HCT116 (cell line): ENCODE measurements around the gene SLC38A2. TPM values are rescaled to one million over a fixed set of nuclear protein-coding genes. Genes with fewer than 3 reads are reported as not detected.

Source experiments
- ATAC-seq: fragments of 200-7000 bp; cut with Tn5 transposase; 2 replicates; pipeline ENCODE4 v1.9.1; 2020; ENCODE audit warnings: mild to moderate bottlenecking, moderate library complexity
- BruUV-seq: library from RNA; stranded (reverse); fragments of 400-500 nt; replicated peaks from 2 replicates; lab custom pipeline; 2021; lab: Mats Ljungman, UMichigan
- CTCF ChIA-PET: fragments of 300-600 bp; sonication (Branson Sonifier 250); formaldehyde crosslinking; loops from one replicate; lab custom pipeline; 2021; ENCODE audit warnings: antibody characterized with exemption; lab: Charles Lee
- POLR2A ChIA-PET: fragments of 300-600, 350-600 bp; sonication (Branson Sonifier 250); formaldehyde crosslinking; loops from one replicate; lab custom pipeline; 2021; ENCODE audit warnings: antibody characterized with exemption; lab: Charles Lee
- RAD21 ChIA-PET, 2 experiments: fragments of 300-600 bp; sonication (Branson Sonifier 250); formaldehyde crosslinking; loops; one replicate each; lab custom pipeline; 2023; ENCODE audit warnings: low total read pairs in 2 of 2; ENCODE audit not compliant: uncharacterized antibody in 2 of 2, unreplicated experiment in 2 of 2, low non-redundant PET in 1 of 2; lab: Charles Lee
- DNase-seq: peaks from one replicate; pipeline ENCODE4 v3.0.0-alpha.2; 2010; ENCODE audit warnings: low read depth, low spot score
- H2AFZ ChIP-seq: fragments of 200-600 bp; shearing (Covaris generic), sonication (generic); 2 replicates; pipeline ENCODE4 v1.6.1; 2017; ENCODE audit warnings: low read depth, mixed run types, mixed read lengths, antibody characterized with exemption, low read length; ENCODE audit not compliant: poor library complexity, severe bottlenecking
- H3K27ac ChIP-seq: 2 replicates; pipeline ENCODE4 v1.5.1; 2012; ENCODE audit warnings: low read depth, low read length
- H3K27me3 ChIP-seq: fragments of 200-600 bp; sonication (generic); 2 replicates; pipeline ENCODE4 v1.6.1; 2016; ENCODE audit warnings: mixed run types, low read length, mixed read lengths; ENCODE audit not compliant: insufficient read depth
- H3K36me3 ChIP-seq, 2 experiments: fragments of 200-500 bp in 1 of 2; fragments of 200-600 bp in 1 of 2; sonication (Bioruptor generic) in 1 of 2; sonication (generic) in 1 of 2; 2 replicates each; pipeline versions ENCODE4 v1.5.1 to v1.6.1; 2014 to 2016; ENCODE audit warnings: low read length in 2 of 2, inconsistent platforms in 1 of 2, mixed read lengths in 1 of 2, mixed run types in 1 of 2; ENCODE audit not compliant: insufficient read depth in 2 of 2, control insufficient read depth in 1 of 2
- H3K4me1 ChIP-seq, 2 experiments: fragments of 200-600 bp in 1 of 2; sonication (generic) in 1 of 2; 2 replicates each; pipeline versions ENCODE4 v1.5.1 to v1.6.1; 2012 to 2017; ENCODE audit warnings: low read length in 2 of 2, inconsistent platforms in 1 of 2, mild to moderate bottlenecking in 1 of 2, mixed read lengths in 1 of 2, mixed run types in 1 of 2, moderate library complexity in 1 of 2; ENCODE audit not compliant: insufficient read depth in 2 of 2, control insufficient read depth in 1 of 2
- H3K4me2 ChIP-seq: fragments of 200-600 bp; sonication (generic); 2 replicates; pipeline ENCODE4 v1.6.1; 2017; ENCODE audit warnings: mixed run types, low read length, mixed read lengths
- H3K4me3 ChIP-seq, 2 experiments: fragments of 200-600 bp in 1 of 2; sonication (generic) in 1 of 2; replicated peaks in 1 of 2; 2 replicates each; pipeline ENCODE4 v1.5.1; 2011 to 2016; ENCODE audit warnings: low read length in 2 of 2, control low read depth in 1 of 2, low read depth in 1 of 2, mild to moderate bottlenecking in 1 of 2, mixed read lengths in 1 of 2, mixed run types in 1 of 2
- H3K79me2 ChIP-seq: fragments of 200-600 bp; sonication (generic); 2 replicates; pipeline ENCODE4 v1.6.1; 2017; ENCODE audit warnings: mild to moderate bottlenecking, mixed run types, low read length, moderate library complexity, mixed read lengths; ENCODE audit not compliant: insufficient read depth
- H3K9ac ChIP-seq: fragments of 200-600 bp; sonication (generic); 2 replicates; pipeline ENCODE4 v1.6.1; 2016; ENCODE audit warnings: low read length, mixed read lengths
- H3K9me2 ChIP-seq: fragments of 200-600 bp; sonication (generic), shearing (Covaris generic); 2 replicates; pipeline ENCODE4 v1.6.1; 2017; ENCODE audit warnings: mixed run types, mild to moderate bottlenecking, moderate library complexity; ENCODE audit not compliant: insufficient read depth
- H3K9me3 ChIP-seq, 2 experiments: fragments of 200-500 bp in 1 of 2; fragments of 200-600 bp in 1 of 2; sonication (Bioruptor generic) in 1 of 2; sonication (generic) in 1 of 2; 2 replicates each; pipeline ENCODE4 v1.6.1; 2014 to 2017; ENCODE audit warnings: low read length in 2 of 2, mixed read lengths in 2 of 2, inconsistent platforms in 1 of 2, low read depth in 1 of 2, mild to moderate bottlenecking in 1 of 2, mixed run types in 1 of 2, moderate library complexity in 1 of 2; ENCODE audit not compliant: control insufficient read depth in 1 of 2, insufficient read depth in 1 of 2
- H4K20me1 ChIP-seq: fragments of 200-600 bp; sonication (generic), shearing (Covaris generic); 2 replicates; pipeline ENCODE4 v1.6.1; 2017; ENCODE audit warnings: mixed run types, mild to moderate bottlenecking, moderate library complexity; ENCODE audit not compliant: insufficient read depth
- ATF3 ChIP-seq: IDR thresholded peaks from 2 replicates; pipeline ENCODE4 v1.6.1; 2012
- CBX3 ChIP-seq: IDR thresholded peaks from 2 replicates; pipeline ENCODE4 v1.6.1; 2012; ENCODE audit warnings: low read depth
- CEBPB ChIP-seq: IDR thresholded peaks from 2 replicates; pipeline ENCODE4 v1.6.1; 2012; ENCODE audit warnings: low read depth
- ELF1 ChIP-seq: IDR thresholded peaks from 2 replicates; pipeline ENCODE4 v1.6.1; 2012; ENCODE audit warnings: low read depth, borderline replicate concordance
- EZH2 ChIP-seq: fragments of 200-600 bp; sonication (generic); IDR thresholded peaks from 2 replicates; pipeline ENCODE4 v1.6.1; 2017; ENCODE audit warnings: antibody characterized with exemption, mixed run types
- EZH2phosphoT487 ChIP-seq: fragments of 200-600 bp; IDR thresholded peaks from 2 replicates; pipeline ENCODE4 v1.6.1; 2018; ENCODE audit warnings: antibody characterized with exemption, borderline replicate concordance
- FOSL1 ChIP-seq: IDR thresholded peaks from 2 replicates; pipeline ENCODE4 v1.6.1; 2012; ENCODE audit warnings: low read depth
- JUND ChIP-seq: IDR thresholded peaks from 2 replicates; pipeline ENCODE4 v1.6.1; 2012
- MAX ChIP-seq: IDR thresholded peaks from 2 replicates; pipeline ENCODE4 v1.6.1; 2012
- POLR2AphosphoS5 ChIP-seq: IDR thresholded peaks from 2 replicates; pipeline ENCODE4 v1.6.1; 2011; ENCODE audit warnings: mild to moderate bottlenecking, low read depth, low read length, moderate library complexity
- RAD21 ChIP-seq: IDR thresholded peaks from 2 replicates; pipeline ENCODE4 v1.6.1; 2012; ENCODE audit warnings: low read depth, mild to moderate bottlenecking
- REST ChIP-seq: IDR thresholded peaks from 2 replicates; pipeline ENCODE4 v1.6.1; 2012; ENCODE audit warnings: low read depth
- SIN3A ChIP-seq: IDR thresholded peaks from 2 replicates; pipeline ENCODE4 v1.6.1; 2012; ENCODE audit warnings: low read depth
- SRF ChIP-seq: IDR thresholded peaks from 2 replicates; pipeline ENCODE4 v1.6.1; 2012; ENCODE audit warnings: low read depth
- ZFX ChIP-seq: fragments of 450-650 bp; IDR thresholded peaks from 2 replicates; pipeline ENCODE4 v1.6.1; 2017
- ZNF274 ChIP-seq: fragments of 200-500 bp; sonication (Bioruptor generic); IDR thresholded peaks from 2 replicates; pipeline ENCODE4 v1.6.1; 2014; ENCODE audit warnings: mild to moderate bottlenecking, low read depth, low read length, inconsistent platforms
- intact Hi-C: fragments of 100-400 bp; cut with micrococcal nuclease; formaldehyde crosslinking; loops from 2 replicates; pipeline ENCODE4 v1.10.0; 2022
- total RNA-seq: library from RNA; stranded (reverse); gene quantifications from one replicate; pipeline ENCODE4 v1.2.1, GENCODE V29; 2021; ENCODE audit not compliant: unreplicated experiment
- TF ChIP-seq, protein P1 (sequence below): IDR thresholded peaks from 2 replicates; pipeline ENCODE4 v1.6.1; 2011; ENCODE audit warnings: mild to moderate bottlenecking, low read length, moderate library complexity; ENCODE audit not compliant: insufficient replicate concordance; ENCODE audit errors: extremely low read depth

The SLC38A2 gene
- total RNA-seq, 1 experiment from 2014 or later = 1,049 TPM

DNA sequence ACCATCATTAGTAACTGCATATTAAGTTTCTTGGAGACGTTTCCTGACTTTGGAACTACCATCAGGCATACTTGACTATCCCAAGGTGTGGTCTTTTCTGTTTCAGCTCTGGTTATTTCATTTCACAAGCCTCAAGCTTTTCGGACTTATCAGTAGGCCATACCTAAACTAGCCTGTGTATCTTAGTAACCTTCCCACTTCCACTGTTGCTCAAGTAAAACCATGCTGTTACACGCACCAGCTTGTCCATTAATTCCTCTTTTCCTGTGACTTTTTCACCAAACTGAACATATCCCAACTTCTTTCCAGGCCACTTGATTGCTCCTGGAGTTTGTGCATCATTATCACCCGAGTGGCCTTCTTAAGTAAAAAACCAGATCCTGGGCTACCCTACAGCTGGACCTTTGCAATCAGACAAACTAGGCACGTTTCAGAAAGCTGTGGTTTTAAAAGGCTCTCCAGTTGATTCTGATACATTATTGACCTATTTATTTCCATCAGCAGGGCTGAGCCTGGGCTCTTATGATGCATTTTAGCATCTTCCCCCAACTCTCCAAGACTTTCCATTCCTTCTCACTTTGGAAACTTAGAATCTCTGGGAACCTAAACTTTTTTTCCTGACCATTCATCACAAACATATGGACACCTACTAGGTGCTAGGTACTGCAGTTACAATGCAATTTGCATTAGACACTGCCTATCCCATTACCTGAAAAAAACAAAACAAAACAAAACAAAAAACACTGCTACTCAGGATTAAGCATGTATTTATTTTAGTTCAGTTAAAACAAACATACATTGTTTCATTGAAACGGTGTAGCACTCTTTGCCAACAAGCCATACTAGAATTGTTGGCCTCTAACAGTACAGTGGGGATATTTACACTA is 14.9 kb downstream of the SLC38A2 start:
- ATAC-seq (peak; percentile 65), DNase-seq (peak; percentile 84)
- CTCF ChIA-PET = interaction anchor here (0.9 kb wide), 1 partner anchor 233 kb away, joined by 3 read pairs; no protein-coding TSS in a partner anchor
- H3K4me3 ChIP-seq = no peak overlapping the region
- H3K9me2 ChIP-seq = no peaks in the 10 kb centered on the region
- RAD21 ChIA-PET = interaction anchor here in 1 of 2 experiments (0.5 kb wide), 1 partner anchor 577 kb away, joined by 3 read pairs; no protein-coding TSS in a partner anchor
- POLR2A ChIA-PET = interaction anchor here (0.8 to 4.3 kb wide), 4 partner anchors 11 to 191 kb away, joined by 3 to 82 read pairs (median 5); partner anchors contain the start of gene SLC38A1
- no peak for TF ChIP-seq EZH2
- TF ChIP-seq, protein P1, sequence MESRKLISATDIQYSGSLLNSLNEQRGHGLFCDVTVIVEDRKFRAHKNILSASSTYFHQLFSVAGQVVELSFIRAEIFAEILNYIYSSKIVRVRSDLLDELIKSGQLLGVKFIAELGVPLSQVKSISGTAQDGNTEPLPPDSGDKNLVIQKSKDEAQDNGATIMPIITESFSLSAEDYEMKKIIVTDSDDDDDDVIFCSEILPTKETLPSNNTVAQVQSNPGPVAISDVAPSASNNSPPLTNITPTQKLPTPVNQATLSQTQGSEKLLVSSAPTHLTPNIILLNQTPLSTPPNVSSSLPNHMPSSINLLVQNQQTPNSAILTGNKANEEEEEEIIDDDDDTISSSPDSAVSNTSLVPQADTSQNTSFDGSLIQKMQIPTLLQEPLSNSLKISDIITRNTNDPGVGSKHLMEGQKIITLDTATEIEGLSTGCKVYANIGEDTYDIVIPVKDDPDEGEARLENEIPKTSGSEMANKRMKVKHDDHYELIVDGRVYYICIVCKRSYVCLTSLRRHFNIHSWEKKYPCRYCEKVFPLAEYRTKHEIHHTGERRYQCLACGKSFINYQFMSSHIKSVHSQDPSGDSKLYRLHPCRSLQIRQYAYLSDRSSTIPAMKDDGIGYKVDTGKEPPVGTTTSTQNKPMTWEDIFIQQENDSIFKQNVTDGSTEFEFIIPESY = peak; percentile 8
- peak; percentile 32 for TF ChIP-seq ELF1
- TF ChIP-seq POLR2AphosphoS5 = peak; percentile 91
- peak; percentile 86 for TF ChIP-seq SIN3A
- no peak for TF ChIP-seq ZFX
- TF ChIP-seq RAD21 = peak; percentile 22
- peak; percentile 62 for TF ChIP-seq CEBPB
- TF ChIP-seq SRF = peak; percentile 59; the same call in 1 of the 2 replicates
- peak; percentile 77 for TF ChIP-seq CBX3
- TF ChIP-seq FOSL1 = peak; percentile 16
- no peak for TF ChIP-seq EZH2phosphoT487
- TF ChIP-seq ZNF274 = no peak
- peak; percentile 35; the same call in 1 of the 2 replicates for TF ChIP-seq ATF3
- TF ChIP-seq MAX = peak; percentile 48
- TF ChIP-seq JUND = peak; percentile 64
- TF ChIP-seq REST = no peak
- BruUV-seq = no TSS peak
- H3K4me1 ChIP-seq = peaks cover 0 to 19% of the 10 kb centered on the region in 2 experiments; a peak in 2 of 4 replicates
- no peaks in the 10 kb centered on the region for H3K27me3 ChIP-seq
- intact Hi-C loops = loop anchor here (5.0 kb wide), 5 partner anchors 90 to 365 kb away; partner anchors contain the start of genes SCAF11 and SLC38A1
- peaks cover 23% of the 10 kb centered on the region for H3K79me2 ChIP-seq
- H4K20me1 ChIP-seq = peaks cover 36% of the 10 kb centered on the region
- H3K9ac ChIP-seq = no peak overlapping the region
- peaks cover 33 to 37% of the 10 kb centered on the region in 2 experiments for H3K36me3 ChIP-seq
- H2AFZ ChIP-seq = no peak overlapping the region
- peak overlapping the region; percentile 24 for H3K27ac ChIP-seq
- H3K9me3 ChIP-seq = no peaks in the 10 kb centered on the region
- no peak overlapping the region for H3K4me2 ChIP-seq
